K562 (cell line): Measurements from ENCODE around the gene KCTD19. TPM values are rescaled to one million over a fixed set of nuclear protein-coding genes. Genes with fewer than 3 reads are reported as not detected.

Experiments used
- CBFA2T2 ChIP-seq: fragments of 450-650 bp; conservative IDR thresholded peaks from 2 replicates; pipeline ENCODE4 v1.6.1; 2017; ENCODE audit warnings: mild to moderate bottlenecking
- CEBPB ChIP-seq: fragments of 450-650 bp; IDR thresholded peaks from 2 replicates; pipeline ENCODE4 v1.6.1; 2016; ENCODE audit warnings: missing genetic modification characterization, missing compliant biosample characterization
- DPF2 ChIP-seq: fragments of 450-650 bp; IDR thresholded peaks from 2 replicates; pipeline ENCODE4 v1.6.1; 2016
- EGR1 ChIP-seq: fragments of 450-650 bp; conservative IDR thresholded peaks from 2 replicates; pipeline ENCODE4 v1.6.1; 2017; ENCODE audit warnings: mild to moderate bottlenecking
- EWSR1 ChIP-seq: fragments of 450-650 bp; IDR thresholded peaks from 2 replicates; pipeline ENCODE4 v1.6.1; 2018; ENCODE audit warnings: borderline replicate concordance, mild to moderate bottlenecking, low read depth, moderate library complexity; ENCODE audit not compliant: partially characterized antibody
- GABPB2 ChIP-seq: fragments of 250-450 bp; sonication (Bioruptor Pico); conservative IDR thresholded peaks from 2 replicates; pipeline ENCODE4 v1.5.1; 2021; ENCODE audit warnings: mild to moderate bottlenecking
- KLF1 ChIP-seq: fragments of 450-650 bp; IDR thresholded peaks from 2 replicates; pipeline ENCODE4 v1.6.1; 2016; ENCODE audit warnings: missing genetic modification characterization, missing compliant biosample characterization
- POLR3G ChIP-seq: IDR thresholded peaks from 2 replicates; pipeline ENCODE4 v1.6.1; 2011; ENCODE audit not compliant: insufficient read length, insufficient replicate concordance; ENCODE audit errors: extremely low read depth
- PTBP1 ChIP-seq: fragments of 200-400 bp; formaldehyde crosslinking; IDR thresholded peaks from 2 replicates; pipeline ENCODE4 v1.6.1; 2017; ENCODE audit warnings: low read depth, low read length
- RBBP5 ChIP-seq: fragments of 200-600 bp; sonication (generic); IDR thresholded peaks from 2 replicates; pipeline ENCODE4 v1.6.1; 2012; ENCODE audit warnings: borderline replicate concordance, mild to moderate bottlenecking, low read length, control low read depth, inconsistent platforms; ENCODE audit not compliant: insufficient read depth, poor library complexity, severe bottlenecking
- SAP30 ChIP-seq: fragments of 200-600 bp; sonication (generic); IDR thresholded peaks from 2 replicates; pipeline ENCODE4 v1.6.1; 2012; ENCODE audit warnings: borderline replicate concordance, low read depth, mild to moderate bottlenecking, moderate library complexity, low read length, control low read depth, inconsistent platforms; ENCODE audit not compliant: insufficient read depth, poor library complexity, severe bottlenecking
- SMARCA4 ChIP-seq: fragments of 450-650 bp; IDR thresholded peaks from 2 replicates; pipeline ENCODE4 v1.6.1; 2016
- SP1 ChIP-seq: sonication (generic); formaldehyde crosslinking; IDR thresholded peaks from 2 replicates; pipeline ENCODE4 v1.8.1; 2022; ENCODE audit warnings: mild to moderate bottlenecking, missing genetic modification reagents
- YY1 ChIP-seq, 3 experiments: IDR thresholded peaks; 2 replicates each; pipeline ENCODE4 v1.6.1; 2011; ENCODE audit warnings: low read length in 2 of 3, mild to moderate bottlenecking in 2 of 3, moderate library complexity in 2 of 3, borderline replicate concordance in 1 of 3, control low read depth in 1 of 3, low read depth in 1 of 3; ENCODE audit not compliant: insufficient read depth in 3 of 3, insufficient replicate concordance in 2 of 3, control insufficient read depth in 1 of 3, insufficient read length in 1 of 3; ENCODE audit errors: extremely low read depth in 1 of 3
- ZNF232 ChIP-seq: sonication (generic); formaldehyde crosslinking; IDR thresholded peaks from 2 replicates; pipeline ENCODE4 v1.8.0; 2022; ENCODE audit warnings: mild to moderate bottlenecking, missing genetic modification reagents
- ZNF24 ChIP-seq: fragments of 450-650 bp; IDR thresholded peaks from 2 replicates; pipeline ENCODE4 v1.6.1; 2016
- polyA plus RNA-seq, 8 experiments: library from polyadenylated mRNA; depleted of rRNA in 4 of 8; stranded (reverse) in 5 of 8; unstranded in 3 of 8; fragments of >200 nt; fragmentation: Nextera tagmentation in 2 of 8; fragmentation: Illumina TruSeq in 1 of 8; extraction: Ambion mirVana in 2 of 8; extraction: Trizol in 1 of 8; gene quantifications; 2 replicates each; pipeline versions ENCODE4 v1.2.1 to v1.2.3, GENCODE V29; 2011 to 2014; ENCODE audit warnings: inconsistent platforms in 1 of 8, missing spikeins in 1 of 8
- total RNA-seq, 7 experiments: library from RNA; depleted of rRNA in 6 of 7; stranded (reverse); fragments of >200 nt in 6 of 7; fragmentation: Illumina TruSeq in 2 of 7; extraction: Trizol in 2 of 7; gene quantifications; 2 replicates each; pipeline versions ENCODE4 v1.2.1 to v1.2.3, GENCODE V29; 2011 to 2021; ENCODE audit warnings: low replicate concordance in 1 of 7
- TF ChIP-seq, protein P1 (sequence below), 3 experiments: IDR thresholded peaks in 2 of 3; conservative IDR thresholded peaks in 1 of 3; 2 replicates each; pipeline ENCODE4 v1.5.1; 2011 to 2012; ENCODE audit warnings: low read length in 3 of 3, mild to moderate bottlenecking in 3 of 3, control low read depth in 2 of 3, improper control_type of control experiment in 1 of 3, inconsistent platforms in 1 of 3, low read depth in 1 of 3, mixed read lengths in 1 of 3, moderate library complexity in 1 of 3; ENCODE audit not compliant: insufficient read depth in 2 of 3
- TF ChIP-seq, protein P2 (sequence below): sonication (generic); formaldehyde crosslinking; IDR thresholded peaks from 2 replicates; pipeline ENCODE4 v1.8.0; 2022; ENCODE audit warnings: missing genetic modification reagents, mild to moderate bottlenecking, borderline replicate concordance
- TF ChIP-seq, protein P3 (sequence below): sonication (generic); formaldehyde crosslinking; IDR thresholded peaks from 2 replicates; pipeline ENCODE4 v1.8.1; 2023; ENCODE audit warnings: mild to moderate bottlenecking, missing genetic modification reagents
- TF ChIP-seq, protein P4 (sequence below): fragments of 250-450 bp; sonication (Bioruptor Pico); IDR thresholded peaks from 2 replicates; pipeline ENCODE4 v1.4.0; 2020; ENCODE audit warnings: mild to moderate bottlenecking

KCTD19 gene
- total and polyA plus RNA-seq, 9 of the 15 experiments (the other 6 are each of a cell fraction or from before 2014, with no cell fraction given) = 0.03 to 0.91 (median 0.22) TPM; not detected in 2

DNA sequence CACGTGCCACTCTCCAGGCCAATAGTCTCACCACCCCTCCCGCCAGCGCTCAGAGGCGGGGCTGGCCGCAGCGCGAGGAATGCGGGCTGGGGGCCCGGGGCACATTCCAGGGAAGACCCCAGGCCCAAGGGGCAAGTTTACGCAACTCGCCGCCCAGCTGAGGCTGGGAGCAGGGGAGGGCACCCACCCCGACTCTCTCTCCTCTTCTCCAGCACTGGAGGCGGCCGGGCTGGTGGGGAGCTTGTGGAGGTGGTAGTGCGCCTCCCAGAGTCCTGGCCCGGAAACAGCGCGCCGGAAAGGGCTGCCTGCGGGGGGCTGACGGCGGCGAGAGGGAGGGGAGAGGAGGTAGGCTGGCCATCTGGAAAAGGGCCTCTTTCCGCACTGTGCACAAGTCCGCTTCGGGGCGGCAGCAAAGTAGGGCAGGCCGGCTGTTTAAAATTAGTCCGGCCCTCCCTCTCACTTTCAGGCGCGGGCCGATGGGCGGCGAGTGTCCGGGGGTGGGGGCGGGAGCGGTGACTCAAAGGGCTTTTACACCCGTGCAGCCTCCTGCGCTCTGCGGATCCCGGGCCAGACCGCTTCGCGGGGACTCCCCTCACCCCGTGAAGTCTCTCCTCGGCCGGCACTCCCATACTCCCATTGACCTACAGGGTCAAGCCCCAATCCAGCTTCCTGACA lies 80.3 kb downstream of the KCTD19 start (continued):
- TF ChIP-seq, protein P1, sequence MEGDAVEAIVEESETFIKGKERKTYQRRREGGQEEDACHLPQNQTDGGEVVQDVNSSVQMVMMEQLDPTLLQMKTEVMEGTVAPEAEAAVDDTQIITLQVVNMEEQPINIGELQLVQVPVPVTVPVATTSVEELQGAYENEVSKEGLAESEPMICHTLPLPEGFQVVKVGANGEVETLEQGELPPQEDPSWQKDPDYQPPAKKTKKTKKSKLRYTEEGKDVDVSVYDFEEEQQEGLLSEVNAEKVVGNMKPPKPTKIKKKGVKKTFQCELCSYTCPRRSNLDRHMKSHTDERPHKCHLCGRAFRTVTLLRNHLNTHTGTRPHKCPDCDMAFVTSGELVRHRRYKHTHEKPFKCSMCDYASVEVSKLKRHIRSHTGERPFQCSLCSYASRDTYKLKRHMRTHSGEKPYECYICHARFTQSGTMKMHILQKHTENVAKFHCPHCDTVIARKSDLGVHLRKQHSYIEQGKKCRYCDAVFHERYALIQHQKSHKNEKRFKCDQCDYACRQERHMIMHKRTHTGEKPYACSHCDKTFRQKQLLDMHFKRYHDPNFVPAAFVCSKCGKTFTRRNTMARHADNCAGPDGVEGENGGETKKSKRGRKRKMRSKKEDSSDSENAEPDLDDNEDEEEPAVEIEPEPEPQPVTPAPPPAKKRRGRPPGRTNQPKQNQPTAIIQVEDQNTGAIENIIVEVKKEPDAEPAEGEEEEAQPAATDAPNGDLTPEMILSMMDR (IDR thresholded peaks at IDR 0.05 in 2 of 3, conservative IDR thresholded peaks at IDR 0.05 in 1 of 3; ENCODE audit: insufficient read depth in 2 of 3, low read depth in 1 of 3, low read length in 3 of 3) = peak; percentile 63 to 80 (median 75)
- TF ChIP-seq, protein P2, sequence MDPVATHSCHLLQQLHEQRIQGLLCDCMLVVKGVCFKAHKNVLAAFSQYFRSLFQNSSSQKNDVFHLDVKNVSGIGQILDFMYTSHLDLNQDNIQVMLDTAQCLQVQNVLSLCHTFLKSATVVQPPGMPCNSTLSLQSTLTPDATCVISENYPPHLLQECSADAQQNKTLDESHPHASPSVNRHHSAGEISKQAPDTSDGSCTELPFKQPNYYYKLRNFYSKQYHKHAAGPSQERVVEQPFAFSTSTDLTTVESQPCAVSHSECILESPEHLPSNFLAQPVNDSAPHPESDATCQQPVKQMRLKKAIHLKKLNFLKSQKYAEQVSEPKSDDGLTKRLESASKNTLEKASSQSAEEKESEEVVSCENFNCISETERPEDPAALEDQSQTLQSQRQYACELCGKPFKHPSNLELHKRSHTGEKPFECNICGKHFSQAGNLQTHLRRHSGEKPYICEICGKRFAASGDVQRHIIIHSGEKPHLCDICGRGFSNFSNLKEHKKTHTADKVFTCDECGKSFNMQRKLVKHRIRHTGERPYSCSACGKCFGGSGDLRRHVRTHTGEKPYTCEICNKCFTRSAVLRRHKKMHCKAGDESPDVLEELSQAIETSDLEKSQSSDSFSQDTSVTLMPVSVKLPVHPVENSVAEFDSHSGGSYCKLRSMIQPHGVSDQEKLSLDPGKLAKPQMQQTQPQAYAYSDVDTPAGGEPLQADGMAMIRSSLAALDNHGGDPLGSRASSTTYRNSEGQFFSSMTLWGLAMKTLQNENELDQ (CRISPR knock-in tag) = 0 out of 2 replicates have a peak, but pooled peaks have one; percentile 44
- TF ChIP-seq EGR1 = peak; percentile 84
- TF ChIP-seq, protein P3, sequence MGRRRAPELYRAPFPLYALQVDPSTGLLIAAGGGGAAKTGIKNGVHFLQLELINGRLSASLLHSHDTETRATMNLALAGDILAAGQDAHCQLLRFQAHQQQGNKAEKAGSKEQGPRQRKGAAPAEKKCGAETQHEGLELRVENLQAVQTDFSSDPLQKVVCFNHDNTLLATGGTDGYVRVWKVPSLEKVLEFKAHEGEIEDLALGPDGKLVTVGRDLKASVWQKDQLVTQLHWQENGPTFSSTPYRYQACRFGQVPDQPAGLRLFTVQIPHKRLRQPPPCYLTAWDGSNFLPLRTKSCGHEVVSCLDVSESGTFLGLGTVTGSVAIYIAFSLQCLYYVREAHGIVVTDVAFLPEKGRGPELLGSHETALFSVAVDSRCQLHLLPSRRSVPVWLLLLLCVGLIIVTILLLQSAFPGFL (CRISPR knock-in tag) = no peak
- no peak for TF ChIP-seq EWSR1
- peak; percentile 33 for TF ChIP-seq SAP30
- TF ChIP-seq SP1 = peak; percentile 73
- TF ChIP-seq SMARCA4 = no peak
- TF ChIP-seq ZNF232 = no peak
- TF ChIP-seq PTBP1 = no peak
- TF ChIP-seq CBFA2T2 = peak; percentile 2; the same call in 1 of the 2 replicates
- TF ChIP-seq CEBPB (tag) = peak; percentile 79
- peak; percentile 62; the same call in 1 of the 2 replicates for TF ChIP-seq DPF2
- TF ChIP-seq POLR3G = no peak
- peak in 2 of 3 experiments; percentile 22 to 29 for TF ChIP-seq YY1 (IDR thresholded peaks at IDR 0.05; ENCODE audit: borderline replicate concordance in 1 of 3, control insufficient read depth in 1 of 3, extremely low read depth in 1 of 3, insufficient read depth in 3 of 3, insufficient read length in 1 of 3, insufficient replicate concordance in 2 of 3, low read depth in 1 of 3, low read length in 2 of 3)
- TF ChIP-seq RBBP5 = no peak
- TF ChIP-seq KLF1 (tag) = no peak
- TF ChIP-seq, protein P4, sequence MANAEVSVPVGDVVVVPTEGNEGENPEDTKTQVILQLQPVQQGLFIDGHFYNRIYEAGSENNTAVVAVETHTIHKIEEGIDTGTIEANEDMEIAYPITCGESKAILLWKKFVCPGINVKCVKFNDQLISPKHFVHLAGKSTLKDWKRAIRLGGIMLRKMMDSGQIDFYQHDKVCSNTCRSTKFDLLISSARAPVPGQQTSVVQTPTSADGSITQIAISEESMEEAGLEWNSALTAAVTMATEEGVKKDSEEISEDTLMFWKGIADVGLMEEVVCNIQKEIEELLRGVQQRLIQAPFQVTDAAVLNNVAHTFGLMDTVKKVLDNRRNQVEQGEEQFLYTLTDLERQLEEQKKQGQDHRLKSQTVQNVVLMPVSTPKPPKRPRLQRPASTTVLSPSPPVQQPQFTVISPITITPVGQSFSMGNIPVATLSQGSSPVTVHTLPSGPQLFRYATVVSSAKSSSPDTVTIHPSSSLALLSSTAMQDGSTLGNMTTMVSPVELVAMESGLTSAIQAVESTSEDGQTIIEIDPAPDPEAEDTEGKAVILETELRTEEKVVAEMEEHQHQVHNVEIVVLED (CRISPR knock-in tag) = 0 out of 2 replicates have a peak, but pooled peaks have one; percentile 6
- no peak for TF ChIP-seq ZNF24
- TF ChIP-seq GABPB2 (CRISPR knock-in tag) = no peak
